Hematopoietic multipotent progenitor cell treated with erythropoietin and hydrocortisone succinate and interleukin-3 and kit ligand, for 6 days (in vitro differentiated cells): ENCODE measurements around the gene BSX.

Source experiments
- DNase-seq: peaks from one replicate; pipeline ENCODE4 v3.0.0-alpha.2; 2015

BSX gene

DNA sequence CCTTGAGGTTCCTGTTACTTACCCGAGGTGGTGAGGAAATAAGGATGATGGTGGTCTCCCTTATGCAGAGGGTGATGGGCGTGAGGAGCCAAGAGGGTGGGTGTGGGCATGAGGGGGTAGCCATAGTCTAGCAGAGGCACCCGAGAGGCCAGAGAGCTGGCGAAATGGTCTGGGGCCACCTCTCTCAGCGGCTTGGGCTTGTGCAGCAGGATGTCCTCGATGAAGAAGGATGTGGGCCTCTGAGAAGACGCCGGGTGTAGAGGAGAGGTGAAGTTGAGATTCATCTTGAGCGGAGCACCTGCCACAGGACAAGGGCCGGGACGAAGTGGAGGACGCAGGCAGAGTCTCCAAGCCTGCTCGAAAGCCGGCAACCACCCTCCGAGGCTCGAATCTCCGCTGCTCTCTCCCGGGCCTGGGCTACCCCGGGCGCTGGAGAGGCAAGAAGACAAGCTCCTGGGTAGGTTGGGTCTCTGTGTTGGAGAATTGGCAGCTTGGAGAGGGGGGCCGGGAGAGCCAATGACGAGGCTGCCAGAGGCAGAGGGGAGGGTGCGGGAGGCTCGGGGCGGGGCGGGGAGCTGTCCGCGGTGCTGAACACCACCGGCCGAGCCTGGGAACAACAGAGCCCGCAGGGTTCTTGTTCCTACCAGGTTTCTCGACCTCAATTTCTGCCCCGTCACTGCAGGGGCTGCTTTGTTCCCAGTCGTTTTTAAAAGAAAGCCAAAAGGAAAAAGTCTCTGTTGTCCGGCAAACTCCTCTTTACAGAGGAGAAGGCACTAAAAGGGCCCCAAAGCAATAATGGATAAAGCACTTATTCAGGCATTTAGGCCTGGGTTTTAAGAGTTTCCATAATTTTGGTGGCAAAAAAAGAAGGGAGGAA, at the start of gene BSX:
Gene BSX (minus strand): TSS at position 447 of the 877 bp plus-strand sequence. CDS start 163 bp downstream, at position 284.
- DNase-seq = peak; percentile 81

GRCh38 chr11:123030517-123030916, 48.9 kb upstream of the BSX start:
- no peak for DNase-seq

GRCh38 chr11:123020968-123021367, 39.3 kb upstream of the BSX start:
- peak; percentile 84 for DNase-seq

GRCh38 chr11:123018702-123019101, 37.1 kb upstream of the BSX start:
- no peak for DNase-seq

DNA sequence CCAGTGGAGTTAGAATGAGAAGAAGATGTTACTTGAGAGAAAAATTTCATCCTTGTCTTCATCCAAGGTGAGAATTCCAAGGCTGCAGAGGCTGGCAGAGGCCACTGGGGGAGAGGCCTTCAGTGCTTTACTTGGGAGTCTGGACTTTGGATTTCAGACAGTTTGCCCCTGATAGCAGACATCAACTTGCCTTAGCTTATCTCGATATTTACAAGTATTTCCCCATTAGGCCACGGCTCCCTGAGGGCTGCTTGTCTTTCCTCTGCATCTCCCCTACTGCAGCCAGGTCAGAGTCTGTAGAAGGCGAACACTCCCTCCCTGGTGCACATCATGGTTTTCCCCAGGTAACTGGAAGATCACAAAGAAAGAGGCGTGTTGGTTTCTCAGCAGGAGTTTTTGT, 29.9 kb upstream of the BSX start:
- no peak for DNase-seq

GRCh38 chr11:123006860-123007542, 25.4 kb upstream of the BSX start:
- DNase-seq = no peak

DNA sequence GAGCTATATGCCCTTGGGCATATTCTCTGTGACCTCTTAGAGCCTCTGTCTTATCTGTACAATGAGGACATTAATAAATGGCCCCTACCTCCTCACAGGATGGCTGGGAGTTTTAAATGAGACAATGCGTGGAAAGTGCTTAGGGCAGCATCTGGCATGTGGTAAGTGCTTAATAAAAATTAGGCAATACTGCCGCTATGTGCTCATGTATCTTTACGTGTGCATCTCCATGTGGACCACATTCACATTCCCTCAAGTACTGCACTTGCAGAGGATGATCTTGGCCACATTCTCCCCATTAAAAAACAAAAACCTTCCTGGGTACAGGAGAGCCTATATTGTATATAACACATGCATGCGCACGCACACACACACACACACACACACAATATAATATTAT, 19.1 kb upstream of the BSX start:
- no peak for DNase-seq

DNA sequence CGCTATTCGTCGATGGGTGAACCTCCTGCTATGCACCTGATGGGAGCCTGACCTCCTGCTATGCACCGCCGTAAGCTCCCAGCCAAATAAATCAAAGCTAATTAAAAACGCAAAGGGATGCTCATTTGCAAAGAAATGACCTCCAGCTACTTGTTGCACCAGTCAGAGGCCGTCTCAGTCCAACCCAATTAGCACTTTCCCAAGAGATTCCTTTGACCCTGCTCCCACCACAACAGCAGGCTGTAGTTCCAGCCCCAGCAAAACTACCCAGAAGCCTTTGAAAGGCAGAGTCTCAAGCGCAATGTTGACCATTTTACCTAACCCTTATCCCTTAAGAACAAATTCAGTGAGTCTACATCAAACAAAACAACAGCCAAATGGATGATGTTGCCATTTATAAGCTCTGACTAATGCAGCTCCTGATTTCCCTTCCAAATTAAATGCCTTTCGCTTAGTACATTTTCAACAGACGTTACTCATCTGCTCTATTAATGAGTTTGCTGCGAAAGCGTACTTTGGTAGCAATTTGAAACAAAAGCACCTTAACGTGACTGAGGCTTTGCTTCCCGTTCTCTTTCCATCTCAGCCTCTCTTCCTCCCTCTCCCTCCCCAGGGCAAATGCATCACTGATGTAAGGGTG, 17.2 kb upstream of the BSX start:
- no peak for DNase-seq

DNA sequence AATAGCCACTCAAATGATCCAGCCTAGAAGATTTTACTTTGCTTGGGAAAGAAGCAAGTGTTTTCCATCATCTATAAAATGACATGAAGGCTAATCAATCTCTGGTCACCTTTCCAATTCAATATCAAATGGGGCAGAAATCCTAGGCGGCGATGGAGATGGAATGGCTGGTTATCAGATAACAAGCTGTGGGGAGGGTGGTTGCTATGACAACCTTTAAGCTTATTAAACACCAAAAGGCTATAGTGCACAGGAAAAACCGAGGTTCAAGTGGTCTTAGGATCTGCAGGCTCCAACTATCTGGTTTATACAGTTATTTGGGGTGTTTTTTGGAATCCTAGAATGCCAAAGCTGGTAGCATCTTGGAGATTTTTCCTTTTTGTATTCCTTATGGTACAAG, 13.9 kb upstream of the BSX start:
- no peak for DNase-seq

DNA sequence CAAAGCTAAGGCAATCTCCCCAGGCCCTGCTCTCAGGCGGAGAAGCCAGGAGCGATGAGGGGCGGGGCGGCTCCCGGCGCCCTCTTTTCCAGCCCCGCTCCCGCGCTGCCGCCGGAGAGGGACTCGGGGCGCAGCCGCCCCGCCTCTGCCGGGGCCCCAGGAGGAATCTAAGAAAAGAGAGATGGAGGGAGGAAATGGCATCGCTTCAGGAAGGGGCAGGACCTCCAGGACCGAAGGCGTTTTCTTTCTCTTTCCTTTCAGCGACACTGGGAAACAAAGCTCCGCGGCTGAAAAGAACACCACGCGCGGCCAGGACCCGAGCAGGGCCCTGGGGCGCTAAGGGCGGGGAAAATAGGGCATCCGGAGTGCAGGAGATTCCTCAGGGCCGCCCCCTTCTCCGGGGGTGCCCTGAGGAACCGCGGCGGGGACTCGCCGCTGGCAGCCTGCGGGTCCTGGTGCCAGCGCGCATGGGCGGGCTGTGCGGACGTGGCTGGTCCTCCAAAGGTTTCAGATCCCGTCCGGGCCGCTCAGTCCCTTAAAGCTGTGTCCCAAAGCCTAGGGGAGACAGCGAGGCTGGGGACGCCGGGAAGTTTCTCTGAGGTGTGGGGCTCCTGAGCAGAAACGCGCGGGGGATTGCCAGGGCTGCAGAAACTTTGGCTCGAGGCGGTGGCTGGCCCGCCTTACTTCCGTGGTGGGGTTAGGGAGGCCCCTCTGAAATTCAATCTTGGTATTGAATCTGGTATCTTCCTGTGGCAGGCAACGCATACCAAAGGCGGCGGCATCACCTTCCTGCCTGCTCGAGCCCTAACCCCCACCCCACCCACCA, 2.8 kb upstream of the BSX start:
- no peak for DNase-seq

DNA sequence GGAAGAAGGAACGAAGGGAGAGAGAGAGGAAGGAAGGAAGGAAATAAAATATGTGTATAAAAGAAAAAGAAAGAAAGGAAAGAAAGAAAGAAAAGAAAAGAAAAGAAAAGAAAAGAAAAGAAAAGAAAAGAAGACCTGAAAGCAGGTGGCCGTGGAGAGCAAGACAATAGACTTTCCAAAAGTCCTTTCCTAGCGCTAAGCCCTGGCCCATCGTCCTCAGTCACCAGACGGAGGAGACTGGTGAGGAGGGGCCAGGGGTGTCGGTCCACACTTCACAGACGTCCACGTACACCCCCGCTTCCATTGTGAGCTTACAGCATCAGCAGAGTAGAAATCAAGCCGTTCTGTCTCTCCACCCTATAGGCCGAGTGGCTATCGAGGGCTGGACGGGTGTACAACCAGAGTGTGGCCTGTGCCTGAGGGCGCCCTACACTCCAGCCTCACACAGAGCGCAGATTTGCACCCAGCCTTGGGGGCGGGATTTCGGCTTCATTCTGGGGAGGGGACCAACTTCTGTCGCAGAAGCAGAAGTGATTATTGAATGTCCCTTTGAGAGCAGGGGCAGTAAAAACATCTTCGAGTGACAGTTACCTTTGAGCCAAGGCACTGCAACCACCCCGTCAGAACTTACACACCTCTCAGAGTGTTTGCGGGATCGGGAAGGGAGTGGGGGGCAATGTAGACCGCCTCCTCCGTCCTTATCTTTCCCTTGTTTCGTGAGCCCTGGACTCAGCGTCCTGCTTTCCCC, 2.0 kb upstream of the BSX start:
- DNase-seq = no peak

GRCh38 chr11:122979815-122980595, 1.6 kb downstream of the BSX start:
- DNase-seq = no peak

DNA sequence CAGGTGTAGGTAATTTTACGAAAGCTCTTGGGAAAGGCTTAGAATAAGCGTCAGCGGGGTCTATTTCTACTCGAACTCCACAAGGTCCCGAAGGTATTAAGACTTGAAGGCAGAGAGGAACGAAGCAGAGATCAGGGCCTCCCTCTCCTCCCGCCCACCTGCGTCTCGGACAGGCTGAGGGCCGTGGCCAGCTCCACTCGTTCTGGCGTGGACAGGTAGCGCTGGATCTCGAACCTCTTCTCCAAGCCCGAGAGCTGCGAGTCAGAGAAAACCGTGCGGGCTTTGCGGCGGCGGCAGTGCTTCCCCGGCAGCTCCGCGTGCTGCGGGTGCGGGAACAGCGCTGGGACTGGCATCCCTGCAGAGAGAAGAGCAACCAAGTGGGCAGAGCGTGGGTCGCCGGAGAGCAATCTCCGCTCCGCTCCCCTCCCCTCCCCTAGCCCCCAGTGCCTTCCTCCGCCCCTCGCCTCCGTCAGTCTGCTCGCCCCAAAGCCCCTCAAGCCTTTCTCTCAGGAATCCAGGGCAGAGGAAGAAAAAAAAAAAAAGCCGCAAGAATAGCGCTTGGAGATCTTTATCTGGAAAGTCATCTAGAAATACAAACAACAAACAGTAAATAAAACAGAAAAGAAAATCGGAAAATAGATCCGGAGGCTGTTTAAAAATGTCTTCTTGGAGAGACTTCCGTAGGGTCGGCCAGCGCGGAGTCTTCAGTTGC, 2.4 kb downstream of the BSX start:
- no peak for DNase-seq

GRCh38 chr11:122978299-122978620, 3.4 kb downstream of the BSX start:
- DNase-seq = no peak

DNA sequence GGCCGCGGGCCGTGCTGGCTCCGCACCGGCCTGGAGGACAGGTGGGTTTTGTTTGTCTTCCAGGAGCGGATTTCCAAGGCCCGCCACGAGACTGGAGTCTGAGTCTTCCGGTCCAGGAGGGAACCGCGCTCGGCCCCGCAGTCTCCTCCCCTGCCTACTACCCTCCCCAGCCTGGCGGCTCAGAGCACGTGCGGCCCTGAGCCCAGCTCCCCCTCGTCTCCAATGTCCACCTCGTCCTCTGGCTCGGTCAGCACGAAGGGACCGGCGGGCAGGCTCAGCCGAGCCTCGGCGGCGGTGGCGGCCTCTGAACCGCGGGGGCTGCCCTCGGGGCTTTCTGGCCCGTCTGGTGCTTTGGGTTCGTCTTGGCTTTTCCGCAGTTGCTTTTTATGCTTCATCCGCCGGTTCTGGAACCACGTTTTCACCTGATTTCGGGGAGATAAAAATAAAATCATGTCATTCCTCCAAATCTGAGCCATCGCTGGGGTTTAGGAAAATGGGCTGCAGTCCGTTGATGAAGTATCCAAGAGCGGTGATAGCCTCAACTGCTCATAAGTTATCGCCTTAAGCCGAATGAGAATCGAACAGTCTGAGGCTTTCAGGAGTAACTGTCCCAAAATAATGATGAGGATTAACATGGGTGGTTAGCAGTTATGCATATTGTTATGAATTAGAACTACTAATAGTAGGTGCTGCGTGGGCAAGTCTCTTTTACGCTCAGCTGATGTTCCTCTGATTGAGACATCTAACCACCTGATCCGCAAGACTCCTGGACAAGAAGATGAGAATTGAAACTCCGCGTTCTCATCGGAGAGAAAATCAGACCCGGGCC, 4.0 kb downstream of the BSX start:
- DNase-seq = no peak

- no peak for DNase-seq
These were observed 4.7 kb downstream of the BSX start for GRCh38 chr11:122976734-122977469.

GRCh38 chr11:122976061-122976733, 5.4 kb downstream of the BSX start:
- DNase-seq = no peak

- no peak for DNase-seq
These were observed 17.7 kb downstream of the BSX start for GRCh38 chr11:122963961-122964360.

DNA sequence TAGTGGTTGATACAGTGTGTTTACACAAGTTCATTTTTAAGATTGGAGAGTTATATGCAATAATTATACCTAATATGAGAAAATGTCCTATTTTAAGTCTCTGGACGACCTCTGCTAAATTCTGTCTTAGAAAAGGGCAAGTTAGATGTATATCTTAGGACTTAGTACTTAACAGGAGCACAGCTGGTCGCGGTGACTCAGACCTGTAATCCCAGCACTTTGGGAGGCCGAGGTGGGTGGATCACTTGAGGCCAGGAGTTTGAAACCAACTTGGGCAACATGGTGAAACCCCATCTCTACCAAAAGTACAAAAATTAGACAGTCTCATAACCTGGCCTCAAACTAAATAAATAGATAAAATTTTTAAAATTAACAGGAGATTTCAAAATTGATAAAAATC, 27.2 kb downstream of the BSX start:
- no peak for DNase-seq
